ENCODE measurements around the gene RASA3.

- TF ChIP-seq POLR2A (IDR thresholded peaks at IDR 0.05; ENCODE audit: control extremely low read depth in 1 of 2, low read depth in 2 of 2, low read length in 2 of 2) (no peak), POLR2AphosphoS5 (IDR thresholded peaks at IDR 0.05; ENCODE audit: low read depth, low read length) (no peak), PHF8 (conservative IDR thresholded peaks at IDR 0.05; ENCODE audit: low read depth, low read length) (no peak), CTCF (IDR thresholded peaks at IDR 0.05; ENCODE audit: control extremely low read depth in 1 of 3, insufficient read depth in 1 of 3, low read depth in 1 of 3, low read length in 3 of 3) (no peak), YY1 (IDR thresholded peaks at IDR 0.05; ENCODE audit: low read depth, low read length) (no peak), RAD21 (IDR thresholded peaks at IDR 0.05 in 1 of 2, conservative IDR thresholded peaks at IDR 0.05 in 1 of 2; ENCODE audit: low read depth in 2 of 2, low read length in 2 of 2) (no peak), RBBP5 (IDR thresholded peaks at IDR 0.05; ENCODE audit: borderline replicate concordance, low read depth, low read length) (no peak), JUND (IDR thresholded peaks at IDR 0.05; ENCODE audit: low read length) (no peak), EZH2 (IDR thresholded peaks at IDR 0.05; ENCODE audit: low read depth, low read length, severe bottlenecking) (no peak), SIN3A (conservative IDR thresholded peaks at IDR 0.05 in 1 of 2, IDR thresholded peaks at IDR 0.05 in 1 of 2; ENCODE audit: low read depth in 1 of 2, low read length in 2 of 2) (no peak)
These were observed 100.8 kb downstream of the RASA3 start for GRCh38 chr13:114031631-114032030.
